Calu3 (cell line): ENCODE measurements around the gene CNTN6. TPM values are rescaled to one million over a fixed set of nuclear protein-coding genes. Genes with fewer than 3 reads are reported as not detected.

Experiments
- BruUV-seq: library from RNA; stranded (reverse); fragments of 400-500 nt; replicated peaks from 2 replicates; lab custom pipeline; 2021; lab: Mats Ljungman, UMichigan
- CTCF ChIA-PET: fragments of 300-600 bp; sonication (Branson Sonifier 250); formaldehyde crosslinking; loops from one replicate; lab custom pipeline; 2022; ENCODE audit warnings: antibody characterized with exemption; lab: Charles Lee
- DNase-seq: peaks from one replicate; pipeline ENCODE4 v3.0.0; 2022
- H3K27ac Mint-ChIP-seq: one replicate; pipeline ENCODE4 v1.8.0; 2022; ENCODE audit warnings: mixed read lengths; ENCODE audit not compliant: unreplicated experiment
- H3K27me3 Mint-ChIP-seq: one replicate; pipeline ENCODE4 v1.8.0; 2022; ENCODE audit warnings: mixed read lengths; ENCODE audit not compliant: unreplicated experiment
- H3K36me3 Mint-ChIP-seq: one replicate; pipeline ENCODE4 v1.8.0; 2022; ENCODE audit warnings: mild to moderate bottlenecking, moderate library complexity, mixed read lengths; ENCODE audit not compliant: insufficient read depth, unreplicated experiment
- H3K4me1 Mint-ChIP-seq: one replicate; pipeline ENCODE4 v1.8.0; 2022; ENCODE audit warnings: mild to moderate bottlenecking, low read depth, mixed read lengths; ENCODE audit not compliant: unreplicated experiment
- H3K4me3 Mint-ChIP-seq: one replicate; pipeline ENCODE4 v1.8.0; 2022; ENCODE audit warnings: mild to moderate bottlenecking, low read depth, moderate library complexity, mixed read lengths; ENCODE audit not compliant: unreplicated experiment
- H3K9me3 Mint-ChIP-seq: one replicate; pipeline ENCODE4 v1.8.0; 2022; ENCODE audit warnings: low read depth, mixed read lengths; ENCODE audit not compliant: unreplicated experiment
- intact Hi-C: fragments of 100-400 bp; cut with micrococcal nuclease; formaldehyde crosslinking; loops from one replicate; pipeline ENCODE4 v1.10.0; 2022; ENCODE audit not compliant: unreplicated experiment
- total RNA-seq: library from RNA; stranded (reverse); gene quantifications from 2 replicates; pipeline ENCODE4 v1.2.3, GENCODE V29; 2022
- TF ChIP-seq, protein P1 (sequence below): fragments of 200-600 bp; IDR thresholded peaks from one replicate; pipeline ENCODE4 v1.8.0; 2022; ENCODE audit warnings: antibody characterized with exemption; ENCODE audit not compliant: unreplicated experiment

The CNTN6 gene
- total RNA-seq, 1 experiment from 2014 or later = not detected

GRCh38 chr3:1057436-1057835 lies 35.4 kb upstream of the CNTN6 start:
- H3K4me3 Mint-ChIP-seq = no peak overlapping the region
- TF ChIP-seq, protein P1, sequence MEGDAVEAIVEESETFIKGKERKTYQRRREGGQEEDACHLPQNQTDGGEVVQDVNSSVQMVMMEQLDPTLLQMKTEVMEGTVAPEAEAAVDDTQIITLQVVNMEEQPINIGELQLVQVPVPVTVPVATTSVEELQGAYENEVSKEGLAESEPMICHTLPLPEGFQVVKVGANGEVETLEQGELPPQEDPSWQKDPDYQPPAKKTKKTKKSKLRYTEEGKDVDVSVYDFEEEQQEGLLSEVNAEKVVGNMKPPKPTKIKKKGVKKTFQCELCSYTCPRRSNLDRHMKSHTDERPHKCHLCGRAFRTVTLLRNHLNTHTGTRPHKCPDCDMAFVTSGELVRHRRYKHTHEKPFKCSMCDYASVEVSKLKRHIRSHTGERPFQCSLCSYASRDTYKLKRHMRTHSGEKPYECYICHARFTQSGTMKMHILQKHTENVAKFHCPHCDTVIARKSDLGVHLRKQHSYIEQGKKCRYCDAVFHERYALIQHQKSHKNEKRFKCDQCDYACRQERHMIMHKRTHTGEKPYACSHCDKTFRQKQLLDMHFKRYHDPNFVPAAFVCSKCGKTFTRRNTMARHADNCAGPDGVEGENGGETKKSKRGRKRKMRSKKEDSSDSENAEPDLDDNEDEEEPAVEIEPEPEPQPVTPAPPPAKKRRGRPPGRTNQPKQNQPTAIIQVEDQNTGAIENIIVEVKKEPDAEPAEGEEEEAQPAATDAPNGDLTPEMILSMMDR = no peak
- H3K9me3 Mint-ChIP-seq = peaks cover 4% of the 10 kb centered on the region
- no peaks in the 10 kb centered on the region for H3K36me3 Mint-ChIP-seq
- BruUV-seq = no TSS peak
- H3K27me3 Mint-ChIP-seq = no peaks in the 10 kb centered on the region
- no peak overlapping the region for H3K27ac Mint-ChIP-seq
- intact Hi-C loops = loop anchor here (5.0 kb wide), 1 partner anchor 155 kb away; no protein-coding TSS in a partner anchor
- no peak for DNase-seq
- CTCF ChIA-PET = interaction anchor here (0.6 to 0.8 kb wide), 2 partner anchors 10 to 21 kb away, joined by 3 to 6 read pairs; no protein-coding TSS in a partner anchor
- H3K4me1 Mint-ChIP-seq = no peaks in the 10 kb centered on the region

GRCh38 chr3:1068985-1069384 lies 23.8 kb upstream of the CNTN6 start:
- CTCF ChIA-PET = no interaction called here
- Mint-ChIP-seq H3K27ac (no peak overlapping the region), H3K9me3 (peaks cover 3% of the 10 kb centered on the region), H3K36me3 (no peaks in the 10 kb centered on the region), H3K4me3 (no peak overlapping the region), H3K4me1 (no peaks in the 10 kb centered on the region), H3K27me3 (no peaks in the 10 kb centered on the region)
- intact Hi-C loops = no loop called here
- DNase-seq = no peak
- TF ChIP-seq, protein P1 = no peak
- BruUV-seq = no TSS peak

DNA sequence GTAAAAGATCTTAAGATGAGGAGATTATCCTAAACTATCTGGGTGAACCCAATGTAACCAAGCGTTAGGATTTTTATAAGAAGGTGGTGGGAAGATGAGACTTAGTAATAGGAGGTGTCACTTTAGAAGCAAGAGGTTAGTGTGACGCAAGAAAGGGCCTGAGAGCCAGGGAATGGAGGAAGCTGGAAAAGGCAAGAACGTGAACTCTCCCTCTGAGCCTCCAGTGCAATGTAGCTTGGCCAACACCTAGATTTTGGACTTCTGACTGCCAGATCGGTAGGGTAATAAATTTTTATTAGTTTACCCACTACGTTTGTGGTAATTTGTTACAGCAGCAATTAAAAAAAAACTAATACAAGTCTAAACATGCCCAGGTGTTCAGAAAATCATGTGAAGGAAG lies 20.8 kb upstream of the CNTN6 start:
- TF ChIP-seq, protein P1 = no peak
- BruUV-seq = no TSS peak
- CTCF ChIA-PET = no interaction called here
- no peaks in the 10 kb centered on the region for H3K36me3 Mint-ChIP-seq
- no peaks in the 10 kb centered on the region for H3K4me1 Mint-ChIP-seq
- H3K9me3 Mint-ChIP-seq = no peaks in the 10 kb centered on the region
- no peak for DNase-seq
- H3K27me3 Mint-ChIP-seq = no peaks in the 10 kb centered on the region
- no peak overlapping the region for H3K4me3 Mint-ChIP-seq
- no peak overlapping the region for H3K27ac Mint-ChIP-seq
- intact Hi-C loops = no loop called here

DNA sequence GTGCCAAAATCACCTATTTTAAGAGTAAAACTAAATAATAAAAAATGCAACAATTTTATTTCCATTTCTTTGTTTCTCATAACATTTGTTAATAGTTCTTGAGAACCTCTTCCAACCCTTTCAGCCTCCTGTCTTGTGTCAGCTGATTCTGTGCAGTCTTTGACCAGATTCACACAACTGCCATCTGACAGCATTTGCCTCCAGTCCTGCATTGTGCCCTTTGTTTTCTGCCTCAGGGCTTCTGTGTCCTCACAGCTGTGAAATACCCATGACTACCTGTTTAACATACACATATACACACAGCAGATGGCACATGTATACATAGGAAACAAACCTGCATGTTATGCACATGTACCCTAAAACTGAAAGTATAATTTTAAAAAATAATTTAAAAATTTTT lies 13.2 kb upstream of the CNTN6 start:
- intact Hi-C loops = loop anchor here (5.0 to 10.0 kb wide), 4 partner anchors 172 to 905 kb away; no protein-coding TSS in a partner anchor

More for the DNA sequence above, 13.2 kb upstream of the CNTN6 start:
- Mint-ChIP-seq H3K36me3 (no peaks in the 10 kb centered on the region), H3K9me3 (no peaks in the 10 kb centered on the region), H3K27ac (no peak overlapping the region), H3K4me1 (no peaks in the 10 kb centered on the region), H3K4me3 (no peak overlapping the region), H3K27me3 (no peaks in the 10 kb centered on the region)
- TF ChIP-seq, protein P1 = no peak
- CTCF ChIA-PET = no interaction called here
- BruUV-seq = no TSS peak
- no peak for DNase-seq
